GM18870 (cell line): Measurements from ENCODE around the gene PGBD1.
"Not testable (repeated sequence)": the region's sequence is repeated elsewhere in the genome, so short reads cannot be mapped to it uniquely, and the experiment has no call there.

Source experiments
- ATAC-seq: cut with Tn5 transposase; IDR thresholded peaks from one replicate; pipeline ENCODE4 v1.9.1; 2021; ENCODE audit warnings: moderate library complexity; ENCODE audit not compliant: unreplicated experiment

PGBD1 gene

GRCh38 chr6:28269492-28269891, 11.9 kb upstream of the PGBD1 start:
- no peak for ATAC-seq

DNA sequence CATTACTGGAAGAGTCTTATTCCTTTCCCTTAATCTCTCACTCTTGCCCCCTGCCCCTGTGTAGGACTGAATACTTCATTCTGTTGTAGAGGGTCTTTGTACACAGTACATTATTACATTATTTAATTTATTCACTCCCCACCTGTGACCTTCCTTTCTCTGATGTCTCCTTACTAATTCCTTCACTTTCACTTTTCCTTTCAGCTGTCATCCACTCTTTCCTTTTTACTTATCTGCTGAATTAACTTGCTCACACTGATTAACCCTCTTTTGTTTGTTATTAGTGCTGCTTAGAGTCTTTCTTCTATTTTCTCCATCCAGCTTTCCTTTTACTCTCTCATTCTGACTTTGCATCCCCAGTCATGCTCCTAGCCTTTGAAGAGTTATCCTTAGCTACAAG, 6.5 kb upstream of the PGBD1 start:
- no peak for ATAC-seq

GRCh38 chr6:28277746-28278145, 3.6 kb upstream of the PGBD1 start:
- no peak for ATAC-seq

DNA sequence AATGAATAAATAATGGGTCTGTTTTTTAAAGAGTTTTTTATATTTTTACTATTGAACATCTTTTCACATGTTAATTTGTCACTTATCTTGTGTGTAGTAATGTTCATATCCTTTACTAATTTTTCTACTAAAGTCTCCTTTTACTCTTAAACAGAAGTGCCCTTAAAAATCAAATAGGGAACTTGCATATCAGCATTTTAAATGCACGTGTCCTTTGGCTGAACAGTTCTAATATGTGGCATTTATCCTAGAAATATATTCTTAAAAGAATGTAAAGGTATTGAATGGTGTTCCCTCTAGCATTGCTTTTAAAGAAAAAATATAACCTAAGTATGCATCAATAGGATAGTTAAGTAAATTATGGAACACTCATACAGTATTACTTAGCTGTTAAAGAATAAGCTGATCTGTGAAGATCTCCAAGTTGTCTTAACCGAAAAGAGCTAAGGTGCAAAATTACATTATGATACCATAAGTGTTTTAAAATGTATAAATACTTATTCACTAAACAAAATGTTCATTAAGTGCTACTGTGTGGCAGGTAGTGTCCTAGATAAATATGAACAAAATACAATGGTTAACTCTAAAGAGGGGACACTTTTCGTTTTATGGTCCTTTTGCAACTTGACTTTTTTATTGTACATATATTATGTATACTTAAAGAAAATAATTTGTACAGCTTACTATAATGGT, 631 bp upstream of the PGBD1 start:
- no peak for ATAC-seq

- ATAC-seq: no peak
Measured at GRCh38 chr6:28282926-28283325, 1.6 kb downstream of the PGBD1 start.

GRCh38 chr6:28291573-28291972, 10.2 kb downstream of the PGBD1 start:
- ATAC-seq: no peak

DNA sequence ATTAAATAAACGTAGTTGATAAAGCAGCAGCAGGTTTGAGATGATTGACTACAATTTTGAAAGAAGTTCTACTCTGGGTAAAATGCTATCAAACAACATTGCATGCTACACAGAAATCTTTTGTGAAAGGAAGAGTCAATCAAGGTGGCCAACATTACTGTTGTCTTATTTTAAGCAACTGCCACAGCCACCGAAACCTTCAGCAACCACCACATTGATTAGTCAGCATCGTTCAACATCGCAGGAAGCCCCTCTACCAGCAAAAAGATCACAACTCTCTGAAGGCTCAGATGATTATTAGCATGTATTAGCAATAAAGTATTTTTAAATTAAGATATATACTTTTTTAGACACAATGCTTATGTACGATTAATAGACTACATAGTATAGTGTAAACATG, 14.0 kb downstream of the PGBD1 start:
- no peak for ATAC-seq

DNA sequence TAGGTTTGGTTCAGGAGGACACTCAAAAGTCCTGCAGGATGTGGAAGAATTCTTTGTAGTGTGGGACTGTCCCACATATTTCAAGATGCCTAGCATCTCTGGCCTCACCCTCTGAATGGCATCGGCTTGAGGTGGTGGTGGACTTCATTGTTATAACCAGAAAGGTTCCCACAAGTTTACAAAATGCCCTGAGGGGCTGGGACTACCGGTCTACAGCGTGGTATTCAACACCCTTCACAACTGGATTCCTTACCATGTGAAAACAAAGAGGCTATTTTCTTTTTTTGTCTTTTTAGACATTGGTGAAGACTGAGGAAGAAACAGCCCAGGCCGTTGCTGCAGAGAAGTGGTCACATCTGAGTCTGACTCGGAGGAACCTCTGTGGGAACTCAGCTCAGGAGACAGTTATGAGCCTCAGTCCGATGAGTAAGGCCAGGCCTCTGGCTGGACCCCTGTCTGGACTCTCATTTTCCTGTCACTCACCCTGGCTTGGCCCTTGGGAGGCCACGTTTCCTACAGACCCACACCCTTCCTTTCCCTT, 15.2 kb downstream of the PGBD1 start:
- ATAC-seq: no peak

DNA sequence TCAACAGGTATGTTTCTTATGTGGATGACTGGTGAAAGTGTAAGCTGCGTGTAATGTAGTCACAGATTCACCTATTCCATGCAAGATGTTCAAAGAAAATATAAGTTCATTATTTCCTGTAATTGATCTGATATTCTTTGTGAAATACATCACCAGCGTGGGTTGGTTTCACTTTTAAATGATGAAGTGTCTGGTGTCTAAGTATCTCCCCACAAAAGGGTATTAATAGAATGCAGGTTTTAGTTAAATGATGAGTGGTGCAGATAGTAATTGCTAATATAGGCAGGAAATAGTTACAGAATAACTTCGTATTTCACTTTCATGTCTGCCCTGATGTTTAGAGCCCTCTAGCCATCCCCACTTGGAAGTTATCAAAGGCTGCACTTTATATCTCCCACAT, 22.2 kb downstream of the PGBD1 start:
- peak; percentile 87 for ATAC-seq

DNA sequence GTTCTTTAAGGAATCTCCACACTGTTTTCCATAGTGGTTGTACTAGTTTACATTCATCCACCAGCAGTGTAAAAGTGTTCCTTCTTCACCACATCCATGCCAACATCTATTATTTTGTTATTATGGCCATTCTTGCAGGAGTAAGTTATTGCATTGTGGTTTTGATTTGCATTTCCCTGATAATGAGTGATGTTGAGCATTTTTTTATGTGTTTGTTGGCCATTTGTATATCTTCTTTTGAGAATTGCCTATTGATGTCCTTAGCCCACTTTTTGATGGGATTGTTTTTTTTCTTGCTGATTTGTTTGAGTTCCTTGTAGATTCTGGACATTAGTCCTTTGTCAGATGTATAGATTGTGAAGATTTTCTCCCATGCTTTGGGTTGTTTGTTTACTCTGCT, 25.0 kb downstream of the PGBD1 start:
- ATAC-seq: not testable (repeated sequence)

- ATAC-seq: no peak
Measured at GRCh38 chr6:28311139-28311823, 29.9 kb downstream of the PGBD1 start.

DNA sequence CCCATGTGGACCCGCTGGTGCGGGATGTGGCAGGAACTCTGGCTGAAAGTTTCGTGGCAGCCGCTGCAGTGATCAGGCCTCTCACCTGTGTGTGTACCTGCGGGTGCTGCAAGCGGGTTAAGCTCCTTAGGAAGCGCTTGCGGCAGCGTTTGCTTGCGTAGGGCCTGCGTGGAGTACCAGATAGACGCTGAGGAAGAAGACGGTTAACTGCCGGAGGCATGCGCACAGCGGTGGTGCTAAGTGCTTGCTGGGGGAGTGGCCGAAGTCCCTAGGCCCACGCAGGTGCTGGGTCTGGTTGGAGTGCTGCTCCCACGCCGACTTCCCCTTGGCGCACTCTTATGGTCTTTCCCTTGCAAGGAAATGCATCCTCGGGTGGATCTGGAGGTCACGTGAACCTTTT, 31.6 kb downstream of the PGBD1 start:
- no peak for ATAC-seq

DNA sequence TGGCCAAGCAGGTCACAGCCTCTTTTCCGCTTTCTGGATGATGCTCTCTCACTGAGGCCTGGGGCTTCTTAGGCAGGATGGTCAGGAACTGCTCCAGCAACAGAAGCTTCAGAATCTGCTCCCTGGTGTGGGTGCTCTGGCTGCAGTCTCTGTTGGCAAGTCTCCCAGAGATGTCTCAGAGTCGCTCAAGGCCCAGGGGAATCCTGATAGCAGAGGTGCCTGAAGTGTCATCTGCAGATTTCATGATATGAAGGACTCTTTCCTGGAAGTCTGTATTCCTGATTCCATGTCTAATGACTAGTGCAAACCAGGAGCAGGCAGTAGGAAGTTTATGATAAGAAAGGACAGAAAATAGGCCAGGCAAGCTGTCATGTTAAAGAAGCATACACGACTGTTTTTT, 34.3 kb downstream of the PGBD1 start:
- no peak for ATAC-seq

- ATAC-seq: not testable (repeated sequence)
Measured at GRCh38 chr6:28317866-28318265, 36.5 kb downstream of the PGBD1 start.

- no peak for ATAC-seq
Measured at GRCh38 chr6:28322661-28323060, 41.3 kb downstream of the PGBD1 start.

DNA sequence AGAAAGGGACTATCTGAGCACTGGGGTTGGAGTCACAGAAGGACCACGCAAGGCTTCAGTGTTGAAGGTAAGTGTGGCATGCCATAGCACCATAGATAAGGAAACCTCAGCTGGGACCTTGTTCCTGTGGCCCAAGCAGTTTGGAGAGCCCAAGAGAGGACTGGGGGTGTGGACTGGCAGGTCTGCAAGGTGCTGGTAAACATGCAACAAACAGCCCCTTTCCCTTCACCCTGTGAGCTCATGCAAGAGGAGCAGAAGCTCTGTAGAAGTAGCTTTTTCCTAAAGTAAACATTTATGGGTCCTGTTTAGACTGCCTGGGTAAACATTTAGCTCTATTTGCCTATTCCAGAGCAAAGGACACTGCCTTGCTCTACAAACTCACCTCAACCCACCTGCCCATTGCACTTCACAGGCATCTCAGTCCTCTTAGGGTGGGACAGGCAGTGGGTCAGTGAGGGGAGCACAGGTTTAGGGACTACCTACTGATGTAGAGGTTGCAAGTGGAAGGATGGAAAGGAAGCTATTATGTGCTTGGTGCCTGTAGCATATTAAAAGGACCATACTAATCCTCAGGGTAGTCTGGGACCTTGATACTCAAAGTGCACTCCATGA, 42.5 kb downstream of the PGBD1 start:
- ATAC-seq: no peak

- no peak for ATAC-seq
Measured at GRCh38 chr6:28326371-28326948, 45.1 kb downstream of the PGBD1 start.

GRCh38 chr6:28330041-28330440, 48.7 kb downstream of the PGBD1 start:
- no peak for ATAC-seq

- ATAC-seq: no peak
Measured at GRCh38 chr6:28333047-28333446, 51.7 kb downstream of the PGBD1 start.

DNA sequence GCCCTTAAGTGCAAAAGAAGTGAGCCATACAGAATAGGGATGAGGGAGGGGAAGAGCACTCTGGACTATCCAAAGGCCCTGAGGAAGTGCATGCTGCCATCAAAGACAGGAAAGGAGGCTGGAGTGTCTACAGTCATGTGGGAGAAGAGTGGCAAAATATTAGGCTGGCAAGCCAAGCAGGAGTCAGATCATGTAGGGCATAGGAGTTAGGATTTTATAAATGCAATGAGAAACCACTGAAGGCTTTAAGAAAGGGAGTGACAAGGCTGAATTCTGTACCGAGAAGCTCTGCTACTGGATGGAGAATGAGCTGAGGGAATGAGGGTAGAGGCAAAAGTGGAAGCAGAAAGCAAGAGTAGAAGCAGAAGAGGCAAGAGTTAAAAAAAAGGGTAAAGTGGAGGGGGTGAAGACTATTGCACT, 52.2 kb downstream of the PGBD1 start:
- no peak for ATAC-seq

DNA sequence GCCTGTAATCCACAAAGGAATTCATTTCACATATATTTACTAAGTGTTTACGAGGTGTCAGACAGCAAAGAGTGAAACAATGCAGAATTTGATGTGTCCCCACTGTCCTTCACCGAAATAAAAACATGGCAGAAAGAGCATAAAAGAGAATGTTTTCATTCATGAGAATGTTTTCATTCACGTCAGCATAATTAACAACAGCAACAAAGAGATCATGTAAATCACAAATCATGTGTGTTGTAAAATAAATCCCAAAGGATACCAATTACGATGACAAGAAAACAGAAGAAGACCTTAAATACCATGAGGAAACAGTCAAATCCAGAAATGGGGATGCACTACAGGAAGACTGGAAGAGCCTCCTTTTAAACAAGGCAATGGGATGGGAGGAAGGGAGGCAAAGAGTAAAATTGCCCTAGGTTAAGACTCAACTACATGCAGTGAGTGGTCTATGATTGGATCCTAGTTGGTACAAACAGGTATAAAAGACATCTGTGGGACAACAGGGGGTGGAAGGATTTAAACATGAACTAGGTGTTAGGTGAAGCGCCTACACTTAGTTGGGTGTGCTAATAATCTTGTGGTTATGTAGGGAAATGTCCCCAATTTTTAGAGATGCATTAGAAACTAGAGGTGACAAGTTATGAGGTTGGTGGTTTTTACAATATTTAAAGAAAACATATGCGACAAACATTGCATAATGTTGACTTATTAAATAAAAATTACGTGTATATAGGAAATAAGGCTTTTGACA, 53.1 kb downstream of the PGBD1 start:
- no peak for ATAC-seq
